GM21423 (cell line): ENCODE measurements around the gene SLC30A9.
A peak's percentile ranks its signal among the peaks of the same experiment; 100 is the strongest.

Experiments
- ATAC-seq: cut with Tn5 transposase; IDR thresholded peaks from one replicate; pipeline ENCODE4 v1.9.1; 2021; ENCODE audit warnings: mild to moderate bottlenecking, moderate library complexity; ENCODE audit not compliant: unreplicated experiment

Gene SLC30A9

DNA sequence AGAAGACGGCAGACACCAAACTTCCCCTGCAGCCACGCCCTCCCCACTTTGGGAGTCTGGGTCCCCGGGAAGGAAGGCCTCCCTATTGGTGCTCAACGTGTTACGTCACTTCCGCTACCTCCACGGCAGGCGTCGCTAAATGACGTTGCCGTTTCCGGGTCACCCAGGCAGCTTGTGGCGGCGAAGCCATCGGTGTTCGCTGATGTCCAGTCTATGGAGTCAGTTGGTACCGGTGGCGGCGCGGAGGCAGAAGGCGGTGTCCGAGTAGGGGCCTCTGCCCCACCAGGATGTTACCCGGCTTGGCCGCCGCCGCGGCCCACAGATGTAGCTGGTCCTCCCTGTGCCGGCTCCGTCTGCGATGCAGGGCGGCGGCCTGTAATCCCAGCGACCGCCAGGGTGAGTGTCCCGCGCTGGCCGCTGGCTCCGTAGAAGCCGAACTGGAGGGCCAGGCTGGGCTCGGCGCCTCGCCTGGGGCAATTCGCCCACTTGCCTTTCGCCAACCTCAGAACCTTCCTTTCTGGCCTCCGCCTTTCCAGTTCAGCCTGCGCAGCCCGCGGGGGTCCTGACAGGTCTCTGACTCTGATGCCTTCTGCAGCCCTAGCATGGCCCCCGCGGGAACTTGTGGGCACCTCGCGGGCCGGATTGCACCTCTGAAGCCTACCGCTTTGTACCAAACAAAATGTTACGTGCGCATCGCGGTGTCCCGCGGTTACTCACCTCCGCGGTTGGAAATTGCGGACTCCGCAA, at the start of gene SLC30A9:
TSS of gene SLC30A9 (plus strand) at position 166 of the 747 bp plus-strand sequence. CDS start at position 288, 122 bp downstream.
- peak; percentile 99 for ATAC-seq

DNA sequence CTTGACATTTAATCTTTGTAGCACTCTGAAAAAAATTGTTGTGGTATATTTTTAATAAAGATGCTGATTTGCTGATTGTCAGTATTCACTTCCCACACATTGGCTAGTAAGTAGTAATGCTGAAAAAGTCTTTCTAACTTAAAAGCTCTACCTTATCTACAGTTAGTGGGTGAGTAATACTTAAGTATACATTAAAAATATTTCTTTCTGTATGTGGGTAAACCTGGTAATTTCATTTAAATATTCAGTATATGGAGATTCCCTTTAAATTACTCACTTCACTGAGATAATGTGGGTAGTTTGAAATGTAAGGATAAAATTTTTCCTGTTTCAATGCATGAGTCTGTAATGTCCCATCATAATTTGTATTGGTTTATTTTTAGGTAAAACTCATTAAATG, 49.5 kb upstream of the SLC30A9 start:
- no peak for ATAC-seq

DNA sequence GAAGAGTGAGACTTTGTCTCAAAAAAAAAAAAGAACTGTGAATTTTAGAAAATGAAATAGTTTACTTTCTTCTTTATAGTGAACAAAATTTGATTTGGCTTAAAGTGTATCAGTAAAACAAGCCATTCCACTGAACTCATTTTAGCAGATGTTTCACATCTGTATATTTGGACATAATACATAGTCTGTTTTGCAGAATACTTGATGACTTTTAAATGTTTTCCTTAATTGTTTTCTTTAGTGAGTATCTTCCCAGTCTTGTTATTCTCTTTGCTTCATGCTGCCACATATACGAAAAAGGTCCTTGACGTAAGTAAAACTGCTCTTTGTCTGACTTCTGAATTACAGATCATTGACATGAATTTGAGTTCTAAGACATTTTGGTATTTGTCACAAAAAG, 46.8 kb upstream of the SLC30A9 start:
- ATAC-seq = no peak

DNA sequence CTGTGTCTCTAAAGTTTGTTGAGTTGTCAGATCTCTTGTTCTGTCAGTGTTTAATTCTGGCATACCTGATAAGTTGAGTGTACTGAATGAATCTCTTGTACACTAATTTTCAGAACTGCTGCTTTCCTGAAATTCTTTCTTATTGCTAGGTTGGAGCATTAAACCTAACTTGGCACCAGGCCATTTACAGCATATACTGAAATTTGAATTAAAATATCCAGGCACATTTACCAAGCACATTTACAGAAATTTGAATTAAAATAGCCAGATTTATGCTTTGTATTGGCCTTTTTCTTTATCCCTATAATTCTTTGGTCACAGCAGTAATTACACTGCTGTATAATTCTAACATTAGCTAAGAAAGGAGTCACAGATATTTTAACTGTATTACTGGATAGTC, 46.2 kb upstream of the SLC30A9 start:
- no peak for ATAC-seq

DNA sequence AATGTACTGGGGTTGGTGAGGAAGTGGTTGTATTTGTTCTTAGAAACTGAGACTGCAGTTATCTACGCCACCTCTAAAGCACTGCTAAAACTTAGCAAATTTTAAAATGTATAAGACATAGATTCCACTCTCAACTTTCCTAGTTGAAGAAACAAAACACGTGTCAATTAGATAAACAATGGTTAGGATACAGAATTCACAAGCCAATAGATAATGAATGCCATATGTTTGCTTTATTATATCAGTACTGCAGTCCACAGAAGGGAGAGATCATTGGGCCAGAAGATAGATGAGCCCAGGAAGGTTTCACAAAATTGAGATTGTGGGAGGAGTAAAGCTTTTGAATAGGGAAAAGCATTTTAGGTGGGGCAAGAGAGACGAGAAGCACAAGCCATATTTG, 40.8 kb upstream of the SLC30A9 start:
- ATAC-seq = no peak

DNA sequence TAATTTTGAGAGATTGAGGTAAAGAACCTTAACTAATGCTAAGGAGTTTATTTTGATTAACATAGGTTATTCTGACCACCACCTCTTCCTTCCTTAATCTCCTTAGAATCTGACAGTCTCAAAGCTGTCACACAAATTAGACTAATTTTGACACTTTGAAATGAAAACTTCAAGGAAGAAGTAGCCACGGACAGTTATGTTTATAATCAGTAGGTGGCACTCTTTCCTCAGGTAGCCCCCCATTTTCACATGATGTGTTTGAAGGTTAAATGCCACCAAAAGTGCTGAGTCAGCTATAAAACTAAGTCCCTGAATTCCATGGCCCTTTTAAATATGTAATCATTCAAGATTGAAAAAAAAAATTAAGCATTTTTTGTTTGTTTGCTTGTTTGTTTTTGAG, 32.7 kb upstream of the SLC30A9 start:
- ATAC-seq = peak; percentile 52

DNA sequence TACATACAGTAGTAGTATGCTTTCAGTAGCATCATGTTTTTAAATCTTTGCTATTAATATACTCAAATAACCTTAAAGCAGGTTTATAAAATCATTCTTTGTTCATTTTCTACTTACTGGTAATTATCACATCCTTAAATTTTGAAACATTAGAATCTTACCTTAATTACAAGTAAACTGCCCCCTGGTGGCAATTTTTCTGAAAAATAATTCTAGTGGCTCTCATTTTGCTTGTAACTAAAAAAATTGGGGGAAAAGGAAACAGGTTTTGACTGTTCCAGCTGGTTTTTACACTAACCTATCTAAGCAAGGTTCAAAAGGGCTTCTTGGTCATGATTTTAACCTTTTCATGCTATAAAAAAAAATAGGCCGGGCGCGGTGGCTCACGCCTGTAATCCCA, 27.2 kb upstream of the SLC30A9 start:
- no peak for ATAC-seq

DNA sequence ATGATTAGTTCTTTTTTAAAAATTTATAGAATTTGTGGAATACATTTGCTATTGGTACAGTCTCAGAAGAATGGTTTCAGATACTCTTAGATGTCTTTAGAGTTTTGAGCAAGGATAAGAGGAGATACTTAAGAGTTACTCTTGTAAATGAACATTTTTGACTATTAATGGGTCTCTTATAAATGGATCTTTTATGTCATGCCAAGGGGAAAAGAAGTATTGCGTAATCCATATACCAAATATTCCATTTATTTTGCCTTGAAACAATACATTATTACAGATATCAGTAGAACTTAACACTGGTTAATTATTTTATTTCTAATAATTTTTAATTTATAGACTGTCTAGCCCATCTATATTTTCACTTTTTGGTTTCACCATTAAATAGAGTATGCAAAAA, 25.9 kb upstream of the SLC30A9 start:
- no peak for ATAC-seq

GRCh38 chr4:41967392-41967791, 22.9 kb upstream of the SLC30A9 start:
- ATAC-seq = no peak

GRCh38 chr4:41969671-41970070, 20.7 kb upstream of the SLC30A9 start:
- ATAC-seq = no peak

- no peak for ATAC-seq
Measured at GRCh38 chr4:41975341-41975740, 15.0 kb upstream of the SLC30A9 start.

DNA sequence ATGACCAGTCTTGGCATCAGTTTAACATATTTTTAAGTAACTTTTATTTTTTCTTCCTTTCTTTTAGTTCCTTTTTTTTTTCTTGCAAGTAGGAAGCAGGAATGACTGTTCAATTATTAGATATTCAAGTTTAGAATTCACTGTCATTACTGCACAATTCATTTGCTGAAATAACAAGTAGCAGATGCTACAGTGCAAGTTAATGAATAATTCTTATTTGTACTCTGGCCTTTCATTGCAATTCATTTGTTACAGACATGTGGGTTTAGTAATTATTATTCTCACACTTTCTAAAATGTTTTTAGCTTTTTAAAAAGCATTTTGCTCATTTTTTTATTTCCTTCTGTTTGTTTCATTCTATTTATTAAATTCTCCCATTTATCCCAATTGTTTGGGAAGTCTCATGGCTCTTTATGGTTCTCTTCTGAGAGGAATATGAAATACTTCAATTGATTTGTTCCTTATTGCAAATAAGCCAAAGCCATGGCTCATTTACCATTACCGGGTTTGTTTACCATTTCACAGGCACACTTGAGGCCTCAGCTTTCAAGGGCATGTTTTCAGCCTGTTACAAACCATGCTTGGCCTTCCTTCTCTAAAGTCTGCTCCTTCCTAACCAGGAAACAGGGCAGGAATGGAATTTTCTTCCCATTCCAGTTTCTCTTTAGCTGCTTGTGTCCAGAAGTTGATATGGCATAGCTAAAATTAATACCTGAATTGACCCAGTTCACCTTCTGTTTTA, 13.4 kb upstream of the SLC30A9 start:
- no peak for ATAC-seq

DNA sequence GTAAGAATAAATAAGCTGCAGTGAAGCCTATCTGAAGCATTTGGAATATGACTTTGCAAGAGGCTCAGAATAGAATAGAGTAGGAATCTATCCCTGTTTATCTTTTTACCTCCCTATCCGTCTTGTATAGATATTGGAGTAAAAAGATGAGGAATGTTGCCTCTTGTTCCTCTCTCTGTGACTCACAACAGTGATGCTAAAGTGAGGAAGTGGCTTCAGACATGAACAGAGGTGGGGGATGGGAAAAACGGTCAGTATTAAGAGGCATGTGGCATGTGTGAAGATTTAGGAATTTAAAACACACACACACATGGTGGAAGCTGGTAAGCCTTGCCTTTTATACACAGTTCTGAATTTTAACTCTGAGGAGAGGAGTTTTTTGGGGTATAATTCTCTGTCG, 12.6 kb upstream of the SLC30A9 start:
- no peak for ATAC-seq

GRCh38 chr4:41981456-41981855, 8.9 kb upstream of the SLC30A9 start, which contains the start of gene DCAF4L1:
Gene DCAF4L1 (plus strand): TSS chr4:41981756. CDS start chr4:41981793, 37 bp downstream.
- ATAC-seq = no peak

GRCh38 chr4:41982716-41983115, 7.6 kb upstream of the SLC30A9 start:
- ATAC-seq = no peak

DNA sequence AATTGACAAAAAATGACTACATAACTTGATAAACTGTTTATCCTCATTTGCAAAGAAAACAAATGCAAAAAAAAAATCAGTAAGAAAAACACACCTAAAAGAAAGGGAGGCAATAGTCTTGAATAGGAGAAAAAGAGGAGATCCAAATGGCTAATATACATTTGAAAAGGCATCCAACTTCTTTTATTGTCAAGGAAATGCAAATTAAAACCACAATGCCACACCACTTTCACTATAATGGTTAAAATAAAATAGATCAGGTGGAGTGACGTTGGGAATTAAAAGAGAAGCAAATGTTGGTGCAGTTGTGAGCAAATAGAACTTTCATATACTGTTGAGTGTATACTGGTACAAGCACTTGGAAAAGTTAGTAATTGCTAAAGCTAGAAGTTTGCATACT, 5.2 kb upstream of the SLC30A9 start:
- no peak for ATAC-seq

DNA sequence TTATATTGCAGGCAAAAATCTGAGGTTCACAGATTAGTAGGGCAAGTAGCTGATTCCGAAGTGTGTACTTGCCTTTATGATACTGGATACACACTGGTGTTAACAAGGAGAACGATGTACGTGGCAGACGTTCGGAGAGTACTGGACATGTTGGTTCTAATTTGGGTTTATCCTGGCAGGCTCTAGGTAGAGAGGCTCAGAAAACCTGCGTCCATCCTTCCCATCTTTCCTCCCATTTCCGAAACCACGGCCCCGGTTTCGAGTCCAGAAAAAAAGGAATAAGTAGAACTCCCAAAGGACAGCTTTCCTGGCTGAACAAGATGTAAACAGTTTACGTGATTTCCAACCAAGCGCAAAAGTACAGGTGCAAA, 351 bp upstream of the SLC30A9 start:
- peak; percentile 11 for ATAC-seq

GRCh38 chr4:41991916-41992767, 1.8 kb downstream of the SLC30A9 start:
- ATAC-seq = no peak

- ATAC-seq = no peak
Measured at GRCh38 chr4:41992967-41993857, 2.9 kb downstream of the SLC30A9 start.

DNA sequence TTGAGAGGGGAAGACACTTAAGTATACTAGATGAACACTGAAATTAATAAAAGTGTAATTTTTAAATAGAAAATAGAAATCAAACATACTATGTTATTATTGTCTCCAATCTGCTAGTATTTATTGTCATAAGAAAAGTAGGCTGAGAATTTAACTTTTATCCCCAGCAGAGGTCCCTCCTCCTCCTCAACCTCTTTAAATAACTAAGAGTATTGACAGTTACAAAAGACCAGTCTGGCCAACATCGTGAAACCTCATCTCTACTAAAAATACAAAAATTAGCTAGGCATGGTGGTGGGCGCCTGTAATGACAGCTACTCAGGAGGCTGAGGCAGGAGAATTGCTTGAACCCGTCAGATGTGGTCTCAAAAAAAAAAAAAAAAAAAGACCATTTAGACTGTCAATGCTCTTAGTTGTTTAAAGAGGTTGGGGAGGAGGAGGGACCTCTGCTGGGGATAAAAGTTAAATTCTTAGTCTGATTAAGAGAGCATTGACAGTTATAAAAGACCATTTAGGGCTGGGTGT, 4.2 kb downstream of the SLC30A9 start:
- no peak for ATAC-seq
